GM21786 (cell line): ENCODE results near the gene RNASEH2B.

Experiments
- ATAC-seq: cut with Tn5 transposase; IDR thresholded peaks from one replicate; pipeline ENCODE4 v1.9.1; 2021; ENCODE audit not compliant: unreplicated experiment

The RNASEH2B gene, protein sequence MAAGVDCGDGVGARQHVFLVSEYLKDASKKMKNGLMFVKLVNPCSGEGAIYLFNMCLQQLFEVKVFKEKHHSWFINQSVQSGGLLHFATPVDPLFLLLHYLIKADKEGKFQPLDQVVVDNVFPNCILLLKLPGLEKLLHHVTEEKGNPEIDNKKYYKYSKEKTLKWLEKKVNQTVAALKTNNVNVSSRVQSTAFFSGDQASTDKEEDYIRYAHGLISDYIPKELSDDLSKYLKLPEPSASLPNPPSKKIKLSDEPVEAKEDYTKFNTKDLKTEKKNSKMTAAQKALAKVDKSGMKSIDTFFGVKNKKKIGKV

GRCh38 chr13:50909605-50910484 is at the start of gene RNASEH2B:
Gene RNASEH2B, plus strand, starts transcription at chr13:50909791. Its CDS starts 286 bp downstream, at chr13:50910077.
- ATAC-seq, result peak; percentile 55

- ATAC-seq, result no peak
Measured at GRCh38 chr13:50864492-50864891, 45.1 kb upstream of the RNASEH2B start.

GRCh38 chr13:50866817-50867636 is 42.6 kb upstream of the RNASEH2B start:
- no peak for ATAC-seq

- ATAC-seq, result no peak
Measured at GRCh38 chr13:50867637-50867945, 42.0 kb upstream of the RNASEH2B start.

DNA sequence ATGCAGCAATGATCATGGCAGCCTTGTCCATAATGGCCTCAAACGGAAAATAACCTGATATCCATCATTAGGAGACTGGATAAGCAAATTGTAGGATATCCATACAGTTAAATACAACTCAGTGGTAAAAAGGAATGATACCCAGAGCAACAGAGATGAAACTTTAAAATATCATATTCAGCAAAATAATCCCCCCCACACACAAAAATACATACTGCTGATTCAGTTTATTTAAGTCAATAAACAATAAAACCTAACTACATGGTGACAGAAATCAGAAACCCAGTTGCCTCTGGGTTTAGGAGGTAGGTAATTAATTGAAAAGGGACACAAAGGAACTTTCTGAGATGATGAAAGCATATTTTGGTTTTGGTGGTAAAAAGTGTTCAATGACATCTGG is 38.2 kb upstream of the RNASEH2B start:
- no peak for ATAC-seq

- ATAC-seq, result no peak
Measured at GRCh38 chr13:50873467-50873866, 36.1 kb upstream of the RNASEH2B start.

GRCh38 chr13:50873991-50874390 is 35.6 kb upstream of the RNASEH2B start:
- ATAC-seq, result no peak

DNA sequence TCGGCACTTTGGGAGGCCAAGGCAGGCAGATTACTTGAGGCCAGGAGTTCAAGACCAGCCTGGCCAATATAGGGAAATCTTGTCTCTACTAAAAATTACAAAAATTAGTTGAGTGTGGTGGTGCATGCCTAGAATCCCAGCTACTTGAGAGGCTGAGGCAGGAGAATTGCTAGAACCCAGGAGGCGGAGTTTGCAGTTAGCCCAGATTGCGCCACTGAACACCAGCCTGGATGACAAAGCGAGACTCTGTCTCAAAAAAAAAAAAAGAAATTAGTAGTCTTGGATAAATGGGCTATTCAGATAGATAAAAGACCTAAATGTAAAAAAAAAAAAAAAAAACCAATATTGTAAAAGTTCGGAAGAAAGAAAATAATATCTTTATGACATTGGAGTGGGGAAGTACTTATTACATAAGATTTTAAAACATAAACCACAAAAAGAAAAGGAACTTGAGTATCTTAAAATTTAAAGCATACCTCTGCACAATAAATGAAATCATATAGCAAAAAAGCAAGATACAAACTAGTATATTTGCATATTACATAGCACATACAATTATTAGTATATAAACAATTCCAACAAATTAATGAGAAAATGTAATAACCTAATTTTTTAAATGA is 26.7 kb upstream of the RNASEH2B start:
- no peak for ATAC-seq

DNA sequence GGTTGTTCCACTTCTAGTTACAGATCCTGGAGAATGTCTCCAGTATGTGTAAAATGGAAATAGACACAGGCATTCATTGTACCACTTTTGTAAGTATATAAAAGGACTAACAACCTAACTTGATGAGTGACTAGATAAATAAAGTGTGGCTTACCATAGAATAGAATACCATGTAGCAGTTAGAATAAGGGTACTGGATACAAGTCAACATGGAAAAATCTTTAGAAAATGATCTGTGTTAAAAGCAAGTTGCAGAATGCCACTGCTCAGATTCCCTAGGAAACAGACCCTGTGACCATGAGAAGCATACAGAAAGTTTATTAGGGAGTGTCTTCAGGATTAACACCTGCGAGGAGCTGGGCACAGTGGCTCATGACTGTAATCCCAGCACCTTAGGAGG is 25.9 kb upstream of the RNASEH2B start:
- ATAC-seq, result no peak

DNA sequence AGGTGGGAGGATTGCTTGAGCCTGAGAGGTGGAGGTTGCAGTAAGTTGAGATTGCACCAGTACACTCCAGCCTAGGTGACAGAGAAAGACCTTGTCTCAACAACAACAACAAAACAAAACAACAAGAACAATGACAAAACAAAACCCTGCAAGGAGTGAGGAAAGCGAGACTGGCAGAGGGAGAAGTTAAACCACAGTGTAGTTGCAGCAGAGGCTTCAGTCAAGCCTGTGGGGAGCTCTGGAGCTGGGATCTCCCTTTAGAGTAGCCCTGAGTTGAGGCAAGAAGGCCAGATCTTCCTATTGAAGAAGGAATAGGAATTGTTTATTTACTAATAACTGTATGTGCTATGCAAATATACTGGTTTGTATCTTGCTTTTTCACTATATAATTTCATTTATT is 25.3 kb upstream of the RNASEH2B start:
- no peak for ATAC-seq

DNA sequence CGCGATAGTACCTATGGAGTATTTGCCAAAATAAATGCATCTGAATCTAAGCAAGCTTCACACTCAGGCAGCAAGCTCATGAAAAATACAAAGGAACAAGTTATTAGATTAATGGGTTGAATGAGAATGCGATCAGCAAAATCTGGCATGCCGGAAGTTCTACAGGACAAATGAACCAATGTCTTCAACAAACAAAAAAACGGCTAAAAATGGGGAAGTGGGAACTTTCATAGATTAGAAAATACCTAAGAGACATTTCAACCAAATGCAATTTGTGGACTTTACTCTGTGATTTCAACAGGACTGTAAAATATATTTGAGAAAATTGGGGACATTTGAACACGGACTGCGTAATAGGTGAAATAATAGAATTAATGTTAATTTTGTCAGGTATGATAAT is 22.4 kb upstream of the RNASEH2B start:
- ATAC-seq, result no peak

- ATAC-seq, result no peak
Measured at GRCh38 chr13:50888362-50888761, 21.2 kb upstream of the RNASEH2B start.

DNA sequence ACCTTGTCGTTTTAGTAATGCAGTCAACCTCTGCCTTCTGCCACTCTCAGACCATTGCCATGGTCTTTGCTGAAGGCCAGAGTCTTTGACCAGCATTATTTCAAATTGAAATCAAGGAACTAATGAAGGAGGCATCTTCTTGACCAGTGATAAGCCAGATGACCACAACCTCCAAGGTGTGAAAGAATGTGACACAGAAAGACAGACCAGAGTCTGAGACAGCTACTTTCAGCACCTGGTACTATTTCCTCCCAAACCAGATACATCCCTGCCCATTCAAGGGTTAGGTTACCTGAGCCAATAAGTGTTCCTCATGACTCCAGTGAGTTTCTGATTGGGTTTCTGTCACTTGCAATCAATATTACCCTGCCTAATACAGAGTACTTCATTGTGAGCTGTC is 20.3 kb upstream of the RNASEH2B start:
- ATAC-seq, result no peak

GRCh38 chr13:50891206-50891605 is 18.4 kb upstream of the RNASEH2B start:
- ATAC-seq, result no peak

GRCh38 chr13:50892210-50892944 is 17.2 kb upstream of the RNASEH2B start:
- peak; percentile 34 for ATAC-seq

DNA sequence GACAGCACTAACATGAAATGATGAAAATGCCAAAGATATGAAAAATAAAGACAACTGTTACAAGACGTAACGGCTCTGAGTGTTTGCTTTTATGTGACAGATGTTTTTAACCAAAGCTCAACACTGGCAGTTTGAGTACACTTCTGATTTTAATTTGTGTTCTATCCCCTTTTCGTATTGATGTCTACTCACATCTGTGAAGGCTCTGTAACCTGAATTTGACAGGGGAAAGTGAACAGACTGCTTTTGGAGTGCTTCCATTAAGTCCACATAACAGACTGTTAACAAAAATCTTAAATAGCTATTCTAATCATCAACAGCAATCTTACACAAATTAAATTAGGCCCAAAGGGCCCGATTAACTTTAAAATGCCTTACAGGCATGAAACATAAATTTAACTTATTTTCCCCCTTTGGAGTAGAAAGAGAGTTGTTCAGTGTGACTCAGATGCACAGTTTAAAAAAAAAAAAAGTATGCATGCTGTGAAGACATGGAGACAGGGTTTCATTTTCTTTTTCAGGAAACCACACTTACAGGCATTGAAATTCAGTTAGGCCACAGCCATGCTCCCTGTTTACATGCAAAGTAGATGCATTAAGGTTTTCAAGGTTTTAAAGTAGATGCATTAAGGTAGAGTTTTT is 16.3 kb upstream of the RNASEH2B start:
- ATAC-seq, result peak; percentile 81

DNA sequence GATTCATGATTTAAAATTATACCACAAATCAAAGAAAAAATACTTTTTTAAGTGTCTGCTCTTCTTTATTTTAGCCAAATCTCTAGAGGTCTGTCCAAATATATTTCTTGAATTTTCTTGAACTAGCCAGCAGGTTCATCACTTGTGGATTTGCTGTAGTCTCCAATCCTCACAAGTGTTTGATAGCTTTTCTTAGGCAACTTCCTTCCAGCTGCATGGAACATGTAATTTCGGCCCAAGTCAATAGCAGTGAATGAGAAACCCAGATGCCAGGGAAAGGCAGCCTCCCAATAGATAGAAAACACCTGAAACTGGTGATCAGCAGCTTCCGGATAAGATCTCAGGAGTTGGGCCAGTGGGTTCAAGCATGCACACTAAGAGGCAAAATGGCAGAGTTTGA is 15.6 kb upstream of the RNASEH2B start:
- no peak for ATAC-seq

DNA sequence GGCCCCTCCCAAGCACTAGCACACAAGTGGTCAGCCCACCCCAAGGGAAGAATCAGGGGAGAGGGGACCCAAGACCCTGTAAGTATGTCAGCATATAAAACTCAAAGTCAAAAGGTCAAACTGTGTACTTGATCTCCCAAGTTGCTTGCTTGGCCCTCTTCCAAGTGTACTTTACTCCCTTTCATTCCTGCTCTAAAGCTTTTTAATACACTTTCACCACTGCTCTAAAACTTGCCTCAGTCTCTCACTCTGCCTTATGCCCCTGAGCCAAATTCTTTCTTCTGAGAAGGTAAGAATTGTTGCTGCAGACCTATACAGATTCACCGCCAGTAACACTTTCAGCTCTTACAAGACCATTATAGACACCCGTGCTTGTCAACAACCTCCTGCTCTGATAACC is 15.1 kb upstream of the RNASEH2B start:
- ATAC-seq, result no peak

DNA sequence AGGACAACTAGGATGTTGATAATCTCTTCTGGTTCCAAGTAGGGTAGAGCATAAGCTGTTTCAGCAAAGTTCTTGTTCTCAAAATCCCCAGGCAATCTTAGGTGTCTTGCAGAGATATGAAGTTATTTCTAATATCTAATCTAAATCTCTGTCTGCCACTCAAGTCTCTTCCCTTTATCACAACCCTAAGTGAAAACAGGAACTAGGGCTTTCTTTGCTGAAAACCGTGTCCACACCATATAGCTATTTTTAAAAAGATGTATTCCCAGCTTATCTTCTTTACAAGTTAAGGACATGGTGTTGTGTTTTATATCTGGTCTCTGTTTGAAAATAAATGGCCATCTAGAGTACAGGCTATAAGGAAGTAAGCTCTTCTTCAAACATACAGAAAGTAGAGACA is 11.3 kb upstream of the RNASEH2B start:
- ATAC-seq, result no peak

DNA sequence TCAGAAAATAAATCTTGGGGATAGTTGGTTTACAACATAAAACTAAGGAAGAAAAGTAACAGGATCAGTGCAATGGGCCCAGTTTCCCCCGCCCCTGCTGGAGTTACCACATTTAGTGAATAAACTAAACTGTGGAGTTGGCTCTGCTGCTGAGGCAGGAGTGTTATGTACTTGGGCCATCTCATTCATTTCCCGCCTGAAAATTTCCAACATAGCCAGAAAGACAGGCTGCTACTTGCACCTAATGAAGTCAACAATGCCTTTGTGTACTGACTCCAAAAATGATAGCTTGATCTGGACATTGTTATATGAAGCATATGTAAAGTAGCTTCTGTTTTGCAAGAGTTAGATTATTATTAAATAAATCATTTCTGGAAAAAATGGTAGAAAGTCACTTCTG is 7.9 kb upstream of the RNASEH2B start:
- ATAC-seq, result no peak
